HG03469 (cell line): ENCODE results near the gene INPP5A.
"Not testable (repeated sequence)": the region's sequence is repeated elsewhere in the genome, so short reads cannot be mapped to it uniquely, and the experiment has no call there.

Experiments
- ATAC-seq: cut with Tn5 transposase; IDR thresholded peaks from one replicate; pipeline ENCODE4 v1.9.1; 2021; ENCODE audit warnings: mild to moderate bottlenecking, moderate library complexity, moderate number of reproducible peaks; ENCODE audit not compliant: unreplicated experiment

The INPP5A gene, protein sequence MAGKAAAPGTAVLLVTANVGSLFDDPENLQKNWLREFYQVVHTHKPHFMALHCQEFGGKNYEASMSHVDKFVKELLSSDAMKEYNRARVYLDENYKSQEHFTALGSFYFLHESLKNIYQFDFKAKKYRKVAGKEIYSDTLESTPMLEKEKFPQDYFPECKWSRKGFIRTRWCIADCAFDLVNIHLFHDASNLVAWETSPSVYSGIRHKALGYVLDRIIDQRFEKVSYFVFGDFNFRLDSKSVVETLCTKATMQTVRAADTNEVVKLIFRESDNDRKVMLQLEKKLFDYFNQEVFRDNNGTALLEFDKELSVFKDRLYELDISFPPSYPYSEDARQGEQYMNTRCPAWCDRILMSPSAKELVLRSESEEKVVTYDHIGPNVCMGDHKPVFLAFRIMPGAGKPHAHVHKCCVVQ

DNA sequence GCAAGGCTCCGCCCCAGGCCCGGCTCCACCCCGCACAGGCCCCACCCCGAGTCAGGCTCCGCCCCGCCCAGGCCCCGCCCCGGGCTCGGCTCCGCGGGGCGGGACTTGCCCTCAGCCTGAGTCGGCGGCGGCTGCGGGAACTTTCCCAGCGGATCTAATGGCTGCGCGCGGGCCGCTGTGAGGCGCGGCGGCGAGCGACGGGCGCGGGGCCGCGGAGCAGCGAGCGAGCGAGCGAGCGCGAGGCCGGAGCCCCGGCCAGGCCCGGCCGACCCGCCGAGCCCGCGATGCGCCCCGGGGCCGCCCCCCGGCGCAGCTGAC lies at the start of gene INPP5A:
INPP5A (plus strand) TSS at position 104 of the 318 bp plus-strand sequence. CDS start 310 bp downstream, outside the sequence.
- ATAC-seq, result no peak

DNA sequence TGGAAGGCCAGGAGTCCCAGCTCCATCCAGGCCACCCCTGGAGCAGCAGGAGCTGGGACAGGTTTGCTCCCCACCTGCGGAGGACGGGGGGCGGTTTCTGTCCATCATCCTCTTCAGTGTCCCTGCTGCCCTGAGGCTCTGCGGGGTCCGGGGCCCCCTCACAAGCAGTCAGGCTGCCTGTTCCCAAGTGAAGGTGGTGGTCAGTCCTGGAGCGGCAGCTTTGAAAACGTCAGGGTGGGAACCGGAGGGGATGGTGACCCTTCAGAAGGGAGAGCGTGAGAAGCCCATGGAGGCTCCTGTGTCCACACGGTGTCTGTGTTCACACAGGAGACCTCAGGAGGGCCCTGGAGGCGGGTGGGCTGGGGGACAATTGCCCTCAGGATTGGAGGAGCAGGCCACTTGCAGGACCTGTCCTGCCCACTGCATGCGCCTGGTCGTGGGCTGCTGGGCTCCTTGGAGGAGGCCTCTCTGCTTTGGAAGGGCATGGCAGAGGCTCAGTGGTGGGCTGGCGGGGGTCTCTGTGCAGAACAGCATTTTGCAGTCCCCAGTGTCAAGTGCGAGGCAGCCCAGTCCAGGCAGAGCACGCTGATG lies 49.3 kb upstream of the INPP5A start:
- ATAC-seq, result no peak

DNA sequence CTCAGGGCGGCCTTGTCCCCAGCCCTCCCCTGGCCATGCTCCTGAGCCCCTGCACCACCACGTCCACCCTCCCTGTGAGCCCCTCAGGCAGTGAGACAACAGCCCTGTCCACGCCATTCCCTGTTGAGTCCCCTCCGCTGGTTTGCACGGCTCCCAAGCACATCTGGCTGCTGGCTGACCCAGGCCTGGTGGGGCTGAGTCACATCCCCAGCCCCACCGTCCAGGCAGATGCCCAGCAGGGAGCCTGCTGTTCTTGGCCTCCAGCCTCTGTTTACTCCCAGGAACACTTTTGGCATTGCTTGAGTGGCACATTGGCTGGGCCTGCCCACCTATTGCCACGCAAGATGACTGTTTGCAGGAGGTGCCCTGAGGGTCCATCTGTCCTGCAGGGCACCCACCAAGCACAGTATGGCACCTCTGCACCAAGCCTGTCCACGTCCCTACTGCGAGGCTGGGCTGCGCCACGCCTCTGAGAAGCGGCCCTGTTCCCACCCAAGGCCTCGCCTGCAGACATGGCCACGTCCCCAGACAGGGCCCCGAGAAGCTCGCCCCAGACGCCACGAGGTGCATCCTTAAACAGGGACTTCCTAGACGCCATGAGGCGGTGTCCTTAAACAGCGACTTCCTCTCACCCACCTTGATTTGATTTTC lies 48.4 kb upstream of the INPP5A start:
- no peak for ATAC-seq

DNA sequence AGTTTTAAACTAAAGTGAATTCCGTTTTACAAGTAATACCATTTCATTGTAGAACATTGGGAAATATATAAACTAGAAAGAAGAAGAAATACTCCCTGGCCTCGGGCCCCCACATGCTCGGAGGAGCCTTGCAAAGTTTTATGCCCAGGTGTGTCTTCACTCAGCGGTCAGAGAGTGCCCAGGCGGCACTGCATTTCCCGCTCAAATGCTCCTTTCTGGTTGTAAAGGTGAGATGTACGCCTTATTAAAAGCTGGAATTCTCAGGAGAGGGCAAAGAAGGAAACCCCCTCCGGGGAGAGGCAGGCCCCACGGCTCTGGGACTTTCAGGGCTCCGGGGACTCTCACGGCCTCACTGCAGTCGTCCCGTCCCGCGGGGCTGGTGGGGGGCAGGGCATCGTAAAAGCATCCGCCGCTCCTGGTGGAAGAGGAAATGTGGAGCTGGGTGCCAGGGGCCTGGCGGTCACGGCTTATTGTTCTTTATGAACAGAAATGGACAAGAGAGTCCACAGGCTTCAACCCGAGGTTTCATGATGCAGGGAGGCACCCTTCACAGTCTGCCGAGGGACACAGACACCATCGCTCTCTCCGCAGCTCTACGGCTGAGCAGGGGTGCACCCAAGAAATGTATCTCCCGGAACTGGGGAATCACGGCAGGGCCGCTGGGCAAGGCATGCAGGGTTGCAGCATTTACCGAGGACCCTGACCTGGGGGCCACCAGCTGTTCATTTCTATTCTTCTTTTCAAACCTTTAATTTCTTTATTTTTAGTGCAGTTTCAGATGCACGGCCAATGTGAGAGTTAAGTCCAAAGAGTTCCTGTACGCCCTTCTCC lies 47.7 kb upstream of the INPP5A start:
- no peak for ATAC-seq

DNA sequence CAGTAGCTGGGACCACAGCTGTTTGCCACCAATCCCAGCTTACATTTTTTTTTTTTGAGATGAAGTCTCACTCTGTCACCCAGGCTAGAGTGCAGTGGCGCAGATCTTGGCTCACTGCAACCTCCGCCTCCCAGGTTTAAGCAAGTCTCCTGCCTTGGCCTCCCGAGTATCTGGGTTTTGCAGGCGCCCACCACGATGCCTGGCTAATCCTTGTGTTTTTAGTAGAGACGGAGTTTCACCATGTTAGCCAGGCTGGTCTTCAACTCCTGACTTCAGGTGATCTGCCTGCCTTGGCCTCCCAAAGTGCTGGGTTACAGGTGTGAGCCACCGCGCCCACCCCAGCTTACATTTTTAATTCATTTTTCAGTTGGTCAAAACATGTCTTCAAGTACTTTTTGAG lies 46.1 kb upstream of the INPP5A start:
- not testable (repeated sequence) for ATAC-seq

DNA sequence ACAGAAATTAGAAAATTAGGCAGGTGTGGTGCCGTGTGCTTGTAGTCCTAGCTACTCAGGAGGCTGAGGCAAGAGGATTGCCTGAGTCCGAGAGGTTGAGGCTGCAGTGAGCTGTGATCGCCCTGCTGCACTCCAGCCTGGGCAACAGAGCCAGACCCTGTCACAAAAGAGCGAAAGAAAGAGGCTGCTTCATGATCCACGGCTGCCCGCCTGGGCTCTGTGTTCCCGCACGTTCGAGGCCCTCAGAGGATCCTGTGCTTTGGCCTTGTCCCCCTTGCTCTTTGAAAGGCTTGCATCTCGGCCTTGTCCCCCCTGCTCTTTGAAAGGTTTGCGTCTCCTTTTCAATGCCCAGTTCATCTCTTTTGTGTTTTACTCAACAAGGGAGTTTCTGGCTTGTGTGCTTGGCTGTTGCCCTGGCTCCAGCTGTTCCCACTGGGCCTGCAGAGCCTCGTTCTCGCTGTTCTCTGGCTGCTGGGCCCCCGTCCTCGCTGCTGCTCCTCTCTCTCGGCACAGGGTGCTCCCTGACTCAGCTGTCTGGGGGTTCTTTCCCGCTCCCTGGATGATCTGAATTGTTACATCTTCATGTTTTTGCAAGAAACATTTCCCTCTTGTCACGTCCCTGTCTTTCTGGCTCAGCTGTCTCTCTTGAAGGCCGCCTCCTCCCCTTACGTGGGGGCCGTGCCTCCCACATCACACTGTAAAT lies 45.1 kb upstream of the INPP5A start:
- no peak for ATAC-seq

DNA sequence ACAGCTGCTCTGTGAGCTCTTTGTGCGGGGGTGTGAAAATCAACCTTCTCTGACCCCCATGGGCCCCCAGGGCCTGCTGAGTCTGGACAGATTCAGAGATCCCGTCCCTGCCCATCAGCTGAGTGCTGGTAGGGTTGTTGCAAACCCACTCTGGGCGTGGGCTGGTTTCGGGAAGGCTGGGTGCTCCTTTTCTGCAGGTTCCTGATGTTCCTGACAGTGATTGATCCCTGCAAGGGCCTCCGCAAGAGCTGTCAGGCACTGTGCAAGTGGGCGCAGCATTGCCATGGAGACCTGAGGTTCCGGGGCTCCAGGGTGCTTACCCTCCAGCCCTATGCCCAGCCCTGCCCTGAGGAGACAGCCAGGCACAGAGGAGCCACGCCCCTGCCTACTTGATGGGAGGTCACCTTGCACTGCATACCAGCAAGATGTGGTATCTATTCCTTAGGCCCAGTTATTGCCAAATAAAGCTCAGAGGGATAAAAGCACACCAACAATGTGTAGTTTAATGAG lies 44.3 kb upstream of the INPP5A start:
- ATAC-seq, result no peak

DNA sequence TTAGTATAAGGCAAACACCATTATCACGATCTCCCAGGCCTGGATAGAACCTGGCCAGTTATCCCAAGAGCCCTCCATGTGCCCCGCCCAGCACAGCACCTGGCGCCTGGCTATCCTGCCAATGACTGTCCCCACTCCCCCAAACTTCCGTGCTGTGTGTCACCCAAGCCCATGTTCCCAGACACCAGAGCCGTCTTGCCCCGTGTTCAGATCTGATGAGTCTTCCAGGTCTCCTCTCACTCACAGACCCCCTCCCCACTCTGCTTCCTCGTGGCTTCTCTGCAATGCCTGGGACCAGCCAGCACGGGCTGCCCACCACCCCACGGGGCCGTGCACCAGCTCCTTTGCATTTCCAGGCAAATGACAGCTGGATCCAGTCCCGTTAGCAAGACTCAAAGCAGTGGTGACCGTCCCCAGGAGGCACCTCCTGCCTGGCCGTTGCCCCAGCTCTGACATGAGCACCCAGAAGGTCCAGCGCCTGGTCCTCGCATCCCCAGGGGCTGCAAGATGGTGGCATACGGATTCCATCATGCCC lies 43.8 kb upstream of the INPP5A start:
- ATAC-seq, result no peak

DNA sequence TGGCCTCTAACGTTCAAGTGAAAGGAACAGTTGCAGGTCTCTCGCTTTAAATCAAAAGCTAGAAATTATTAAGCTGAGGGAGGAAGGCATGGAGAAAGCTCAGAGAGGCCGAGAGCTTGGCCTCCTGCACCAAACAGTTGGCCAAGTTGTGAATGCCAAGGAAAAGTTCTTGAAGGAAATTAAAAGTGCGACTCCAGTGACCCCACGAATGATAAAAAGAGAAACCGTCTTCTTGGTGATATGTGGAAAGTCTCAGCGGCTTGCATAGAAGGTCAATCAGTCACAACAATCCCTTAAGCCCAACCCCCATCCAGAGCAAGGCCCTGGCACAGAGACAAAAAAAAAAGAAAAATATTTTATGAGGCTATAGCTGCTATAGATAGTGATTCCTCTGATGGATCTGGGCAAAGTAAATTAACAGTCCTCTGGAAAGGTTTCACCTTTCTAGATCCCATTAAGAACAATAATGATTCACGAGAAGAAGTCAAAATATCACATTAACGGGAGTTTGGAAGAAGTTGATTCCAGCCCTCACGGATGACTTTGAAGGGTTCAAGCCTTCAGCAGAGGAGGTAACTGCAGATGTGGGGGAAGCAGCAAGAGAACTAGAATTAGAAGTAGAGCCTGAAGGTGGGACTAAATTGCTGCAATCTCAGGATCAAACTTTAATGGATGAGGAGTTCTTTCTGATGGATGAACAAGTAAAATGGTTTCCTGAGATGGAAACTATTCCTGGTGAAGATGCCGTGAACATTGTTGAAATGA lies 42.5 kb upstream of the INPP5A start:
- ATAC-seq, result no peak

DNA sequence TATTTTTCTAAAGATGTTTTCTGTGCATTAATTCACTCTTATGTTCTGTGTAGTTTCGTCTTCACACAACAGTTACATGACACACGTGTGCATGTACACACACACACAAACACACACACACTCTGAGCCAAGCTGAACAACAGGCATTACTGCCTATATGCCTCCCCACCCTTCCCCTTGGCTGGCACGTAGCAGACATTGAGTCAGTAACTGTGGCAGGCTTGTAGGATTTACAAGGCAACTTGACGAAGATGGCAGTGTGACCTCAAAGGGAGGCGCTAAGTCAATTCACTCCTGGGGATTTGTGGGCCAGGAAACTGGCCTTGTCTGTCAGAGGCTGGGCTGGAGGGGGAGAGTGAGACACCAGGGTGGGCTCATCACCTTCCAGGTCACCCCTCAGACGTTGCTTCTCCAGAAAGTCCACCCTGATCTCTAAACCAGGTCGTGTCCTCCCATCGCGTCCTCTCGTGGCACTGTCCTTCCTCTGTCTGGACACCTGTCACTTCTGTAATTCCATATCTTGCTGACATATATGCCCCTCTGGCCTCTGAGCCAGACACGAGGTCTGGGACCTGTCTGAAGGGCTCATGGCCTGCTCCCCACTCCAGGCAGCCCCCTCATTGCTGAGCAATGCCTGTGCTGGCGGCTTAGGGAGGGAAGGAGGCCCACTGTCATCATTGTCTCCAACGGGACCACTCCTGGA lies 41.1 kb upstream of the INPP5A start:
- no peak for ATAC-seq

DNA sequence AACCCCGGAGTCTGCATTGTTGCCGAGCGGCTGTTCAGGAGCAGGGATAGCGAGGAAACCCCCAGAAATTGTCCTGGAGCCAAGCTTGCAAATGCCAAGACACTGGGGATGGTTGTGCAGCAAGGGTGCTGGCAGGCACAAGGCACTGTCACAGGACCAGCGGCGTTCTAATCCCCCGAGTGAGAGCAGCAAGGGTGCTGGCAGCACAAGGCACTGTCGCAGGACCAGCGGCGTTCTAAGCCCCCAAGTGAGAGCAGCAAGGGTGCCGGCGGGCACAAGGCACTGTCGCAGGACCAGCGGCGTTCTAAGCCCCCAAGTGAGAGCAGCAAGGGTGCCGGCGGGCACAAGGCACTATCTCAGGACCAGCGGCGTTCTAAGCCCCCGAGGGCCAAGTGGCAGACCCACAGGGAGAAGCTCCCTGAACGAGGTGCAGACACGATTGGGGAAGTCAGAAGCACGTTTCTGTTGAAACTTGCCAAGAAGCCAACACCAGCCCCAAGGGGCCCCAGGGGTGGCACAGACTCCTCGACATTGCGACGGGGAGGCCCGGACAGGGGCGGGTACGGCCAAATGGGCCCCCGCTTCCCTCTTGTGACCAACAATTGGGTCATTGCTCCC lies 40.4 kb upstream of the INPP5A start:
- ATAC-seq, result no peak

DNA sequence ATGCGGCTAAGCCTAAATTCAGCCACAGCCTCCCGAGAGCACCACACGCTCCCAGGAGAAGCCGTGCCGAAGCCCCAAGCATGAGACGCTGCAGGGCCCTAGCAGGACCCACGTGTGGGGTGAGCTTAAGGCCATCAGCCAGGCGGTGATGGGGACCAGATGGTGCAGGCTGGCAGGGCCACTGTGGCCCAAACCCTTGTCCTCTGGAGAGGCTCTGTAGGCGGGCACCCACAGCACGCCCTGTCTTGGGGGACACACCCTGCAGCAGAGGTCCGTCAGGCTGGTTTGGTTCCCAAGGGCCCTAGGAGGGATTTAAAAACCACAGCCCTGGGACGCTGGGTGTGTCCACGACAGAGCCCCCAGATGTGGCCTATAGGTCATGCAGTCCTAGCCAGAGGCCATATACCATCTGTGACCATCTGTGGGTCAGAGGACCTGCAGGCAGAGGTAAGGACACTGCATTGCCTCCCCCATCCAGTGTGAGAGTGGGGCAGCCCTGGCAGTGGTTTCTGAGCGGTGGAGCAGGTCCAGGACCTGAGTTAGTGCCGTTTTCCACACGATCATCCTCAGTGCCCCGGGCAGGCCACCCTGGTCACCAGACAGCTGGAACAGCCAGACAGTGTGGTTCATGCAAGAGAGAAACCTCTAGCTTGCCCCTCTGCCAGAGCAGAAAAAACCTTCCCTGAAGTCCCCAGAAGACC lies 39.6 kb upstream of the INPP5A start:
- ATAC-seq, result no peak

DNA sequence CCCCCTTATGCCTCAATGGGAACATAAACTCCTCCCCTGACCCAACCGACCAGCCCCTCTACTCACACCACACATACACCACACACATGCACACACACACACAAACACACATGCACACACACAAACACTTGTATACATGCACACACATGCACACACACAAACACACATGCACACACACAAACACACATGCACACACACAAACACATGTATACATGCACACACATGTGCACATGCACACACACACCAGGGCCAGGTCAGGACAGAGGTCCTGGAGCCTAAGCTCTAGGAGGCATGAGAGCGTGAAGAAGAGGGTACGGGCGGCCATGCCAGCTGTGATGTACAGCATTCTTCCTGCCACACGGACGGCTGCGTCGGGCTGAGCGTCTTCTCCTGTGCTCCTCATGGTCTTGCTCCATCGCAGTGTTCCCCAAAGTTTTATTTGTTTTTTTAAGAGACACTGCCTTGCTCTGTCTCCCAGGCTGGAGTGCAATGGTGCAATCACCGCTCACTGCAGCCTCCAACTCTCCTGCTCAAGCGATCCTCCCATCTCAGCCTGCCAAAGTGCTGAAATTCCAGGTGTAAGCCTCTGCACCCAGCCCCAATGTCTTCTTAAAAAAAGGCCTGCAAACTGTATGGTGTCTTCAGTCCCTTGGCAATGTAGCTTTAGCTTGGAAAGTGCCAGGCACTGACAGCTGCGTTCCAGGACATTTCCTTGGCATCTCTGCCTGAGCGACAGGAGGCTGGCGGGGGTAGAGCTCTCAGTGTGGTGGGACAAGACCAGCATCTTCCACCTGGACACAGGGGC lies 38.8 kb upstream of the INPP5A start:
- no peak for ATAC-seq

DNA sequence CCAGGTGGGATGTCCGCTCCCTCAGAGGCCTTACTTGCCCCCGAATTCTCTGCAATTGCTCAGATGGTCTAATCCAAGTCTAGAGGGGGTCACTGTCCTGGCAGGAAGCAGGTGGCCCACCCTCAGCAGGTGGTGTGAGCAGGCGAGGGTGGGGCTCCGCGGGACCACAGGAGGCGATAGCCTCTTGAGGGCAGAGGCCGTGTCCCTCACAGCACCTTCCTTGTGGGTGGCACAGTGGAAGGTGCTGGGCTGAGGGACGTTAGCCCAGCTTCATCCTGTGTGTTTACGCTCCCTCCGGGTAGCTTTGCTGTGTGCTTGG lies 38.3 kb upstream of the INPP5A start:
- ATAC-seq, result no peak

DNA sequence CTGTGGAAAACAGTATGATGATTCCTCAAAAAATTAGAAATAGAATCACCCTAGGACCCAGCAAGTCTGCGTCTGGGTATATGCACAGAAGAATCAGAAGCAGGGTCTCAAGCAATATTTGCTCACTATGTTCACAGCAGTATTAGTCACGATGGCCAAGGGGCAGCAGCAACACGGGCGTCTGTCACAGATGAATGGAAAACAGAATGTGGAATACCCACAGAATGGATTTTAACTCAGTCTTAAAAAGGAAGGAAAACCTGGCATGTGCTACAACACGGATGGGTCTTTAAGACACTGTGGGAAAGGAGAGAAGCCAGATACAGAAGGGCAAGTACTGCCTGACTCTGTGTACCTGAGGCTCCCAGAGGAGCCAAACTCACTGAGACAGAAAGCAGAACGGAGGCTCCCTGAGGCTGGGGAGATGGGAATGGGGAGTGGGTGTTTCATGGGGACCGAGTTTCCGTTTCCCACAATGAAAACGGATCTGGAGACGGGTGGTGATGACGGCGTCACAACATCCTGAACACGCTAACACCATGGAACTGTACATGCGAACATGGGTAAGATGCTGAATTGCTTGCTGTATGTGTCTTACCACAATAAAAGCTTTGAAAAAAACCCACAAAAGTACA lies 36.7 kb upstream of the INPP5A start:
- ATAC-seq, result no peak

DNA sequence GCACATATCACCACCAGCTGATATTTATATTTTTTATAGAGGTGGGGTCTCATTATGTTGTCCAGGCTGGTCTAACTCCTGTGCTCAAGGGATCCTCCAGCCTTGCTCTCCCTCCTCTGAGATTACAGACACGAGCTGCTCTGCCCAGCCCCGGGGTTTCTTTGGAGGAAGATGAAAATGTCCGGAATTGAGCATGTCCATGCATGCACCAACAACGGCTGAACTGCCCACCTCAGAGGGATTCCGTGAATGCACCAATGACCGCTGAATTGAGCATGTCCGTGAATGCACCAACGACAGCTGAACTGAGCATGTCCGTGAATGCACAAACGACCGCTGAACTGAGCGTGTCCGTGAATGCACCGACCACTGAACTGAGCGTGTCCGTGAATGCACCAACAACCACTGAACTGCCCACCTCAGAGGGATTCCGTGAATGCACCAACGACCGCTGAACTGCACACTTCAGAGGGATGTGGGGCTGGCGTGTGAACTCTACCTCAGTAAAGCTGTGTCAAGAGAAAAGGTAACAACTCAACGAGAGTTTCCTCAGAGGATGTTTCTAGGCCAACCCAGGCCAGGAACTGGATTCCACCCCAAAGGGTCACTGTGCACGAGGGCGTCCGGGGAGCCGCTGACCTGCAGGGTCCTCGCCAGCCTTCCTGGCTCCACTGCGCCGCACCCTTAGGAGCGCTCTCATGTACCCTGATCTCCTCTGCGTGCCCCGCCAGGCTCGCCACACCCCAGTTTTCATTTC lies 34.9 kb upstream of the INPP5A start:
- no peak for ATAC-seq
